Mucosa of rectum (tissue), 2 donors: ENCODE measurements around the gene RUNX1.

ENCODE experiments used
- H3K27ac ChIP-seq, 2 donors: one replicate each; pipeline ENCODE4 v1.7.0; 2013; ENCODE audit warnings: inconsistent platforms in 2 of 2, low read depth in 2 of 2, low read length in 2 of 2
- H3K27me3 ChIP-seq, 2 donors: one replicate each; pipeline ENCODE4 v1.7.0; 2013; ENCODE audit warnings: low read length in 2 of 2; ENCODE audit not compliant: control insufficient read depth in 2 of 2, insufficient read depth in 2 of 2
- H3K36me3 ChIP-seq, 2 donors: one replicate each; pipeline ENCODE4 v1.7.0; 2013; ENCODE audit warnings: low read length in 2 of 2; ENCODE audit not compliant: control insufficient read depth in 2 of 2, insufficient read depth in 2 of 2
- H3K4me1 ChIP-seq, 2 donors: one replicate each; pipeline ENCODE4 v1.7.0; 2013; ENCODE audit warnings: low read length in 2 of 2, mild to moderate bottlenecking in 1 of 2; ENCODE audit not compliant: control insufficient read depth in 2 of 2, insufficient read depth in 2 of 2
- H3K4me3 ChIP-seq, 2 donors: one replicate each; pipeline ENCODE4 v1.7.0; 2013; ENCODE audit warnings: low read length in 2 of 2
- H3K9ac ChIP-seq, 2 donors: one replicate each; pipeline ENCODE4 v1.7.0; 2013; ENCODE audit warnings: low read length in 2 of 2, low read depth in 1 of 2, mild to moderate bottlenecking in 1 of 2
- H3K9me3 ChIP-seq, 2 donors: one replicate each; pipeline ENCODE4 v1.7.0; 2013; ENCODE audit warnings: low read length in 2 of 2; ENCODE audit not compliant: control insufficient read depth in 2 of 2
- donor health status: healthy.
- donor health status: Normal muscosa, but diverticular disease.

RUNX1 gene

DNA sequence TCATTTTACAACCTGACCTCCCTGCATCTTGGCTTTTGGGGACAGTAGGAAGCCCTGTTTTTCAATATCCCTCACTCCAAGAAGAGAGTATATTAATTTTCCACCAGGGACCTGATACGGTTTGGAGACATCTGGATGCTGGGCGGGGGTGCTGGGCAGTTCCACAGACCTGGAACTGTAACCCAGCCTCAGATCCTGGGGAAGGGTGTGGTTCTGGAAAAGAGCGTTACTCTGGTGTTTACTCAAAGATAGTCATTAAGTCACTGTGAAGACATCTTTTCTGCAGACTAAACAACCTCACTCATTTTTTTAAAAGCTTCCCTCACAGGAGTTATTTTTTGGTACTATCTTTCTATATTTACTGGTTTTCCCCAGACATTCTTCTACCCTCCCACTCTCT, 190.5 kb downstream of the RUNX1 start:
- Histone ChIP-seq H3K4me1 (peaks cover 0 to 4% of the 10 kb centered on the region in 2 donors), H3K27me3 (no peaks in the 10 kb centered on the region), H3K9ac (no peak overlapping the region), H3K36me3 (peaks cover 18 to 33% of the 10 kb centered on the region in 2 donors), H3K27ac (no peak overlapping the region), H3K4me3 (no peak overlapping the region), H3K9me3 (no peaks in the 10 kb centered on the region)

DNA sequence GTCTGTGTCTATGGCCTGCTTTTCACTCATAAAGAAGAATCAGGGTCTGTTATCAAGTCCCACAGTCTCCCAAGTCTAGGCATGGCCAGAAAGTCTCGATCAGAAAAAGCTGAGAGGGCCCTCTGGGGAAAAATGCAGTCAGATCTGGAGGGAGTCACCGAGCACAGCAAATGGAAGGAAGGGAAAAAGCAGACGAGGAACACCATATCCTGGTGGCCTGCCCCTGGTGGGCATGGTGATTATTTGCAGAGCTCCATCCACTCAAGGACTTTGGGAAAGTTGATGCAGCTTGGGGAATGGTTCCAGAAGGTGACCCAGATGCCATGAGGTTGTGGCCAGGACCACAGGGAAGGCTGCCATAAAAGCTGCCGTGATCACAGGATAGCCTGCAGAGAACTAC, 191.2 kb downstream of the RUNX1 start:
- H3K9me3 ChIP-seq, result no peaks in the 10 kb centered on the region
- peaks cover 18 to 33% of the 10 kb centered on the region in 2 donors for H3K36me3 ChIP-seq
- H3K4me3 ChIP-seq, result no peak overlapping the region
- H3K27me3 ChIP-seq, result no peaks in the 10 kb centered on the region
- no peaks in the 10 kb centered on the region for H3K4me1 ChIP-seq
- H3K9ac ChIP-seq, result no peak overlapping the region
- H3K27ac ChIP-seq, result no peak overlapping the region

DNA sequence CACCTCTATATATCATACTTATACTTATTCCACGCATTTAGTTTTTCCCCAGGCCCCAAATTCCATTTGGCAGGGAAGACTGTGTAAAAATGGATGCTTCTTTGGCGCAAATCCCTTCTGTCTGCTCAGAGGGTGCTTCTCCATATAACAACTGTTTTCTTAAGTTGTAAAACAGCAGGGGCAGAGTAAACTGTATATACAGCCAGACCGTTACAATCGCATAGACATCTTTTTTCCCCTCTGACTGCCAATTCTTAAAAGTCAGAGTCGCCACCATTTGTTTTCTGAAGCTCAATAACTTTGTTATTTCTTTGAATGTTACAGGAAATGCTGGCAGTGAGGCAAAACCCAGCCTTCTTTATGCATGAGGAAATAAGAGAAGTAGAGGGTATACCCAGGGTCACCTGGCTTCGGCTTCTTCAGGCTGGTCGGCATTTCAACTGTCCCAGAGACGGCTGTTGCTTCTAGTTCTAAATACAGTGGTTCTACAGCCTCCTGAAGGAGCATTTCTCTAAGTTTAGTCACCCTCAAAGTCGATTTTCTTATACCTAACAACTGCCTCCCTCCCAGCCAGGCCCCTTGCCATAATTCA, 191.9 kb downstream of the RUNX1 start:
- H3K36me3 ChIP-seq, result peaks cover 22 to 34% of the 10 kb centered on the region in 2 donors

DNA sequence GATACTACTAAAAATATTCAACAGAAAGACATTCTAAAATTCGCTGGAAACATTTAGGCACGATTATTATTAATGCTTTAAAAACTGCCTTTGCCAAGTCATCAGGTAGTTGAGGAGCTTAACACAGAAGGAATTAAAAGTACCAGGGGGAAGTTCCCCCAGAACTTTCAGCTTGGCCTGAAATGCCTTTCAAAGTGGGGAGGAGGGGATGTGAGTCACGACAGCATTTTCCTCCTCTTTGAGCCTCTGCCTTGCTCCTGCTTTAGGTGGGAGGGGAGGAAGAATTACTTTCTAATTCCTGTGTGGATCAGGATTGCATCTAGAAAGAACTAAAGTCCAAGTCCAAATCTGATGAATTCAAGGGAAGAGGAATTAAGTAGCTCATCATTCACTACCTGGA, 196.7 kb downstream of the RUNX1 start:
- Histone ChIP-seq H3K4me3 (no peak overlapping the region), H3K36me3 (peaks cover 16 to 22% of the 10 kb centered on the region in 2 donors), H3K4me1 (no peaks in the 10 kb centered on the region), H3K27ac (no peak overlapping the region), H3K9me3 (no peaks in the 10 kb centered on the region), H3K27me3 (no peaks in the 10 kb centered on the region), H3K9ac (no peak overlapping the region)

More for the DNA sequence above, 191.9 kb downstream of the RUNX1 start:
- no peak overlapping the region for H3K9ac ChIP-seq
- no peak overlapping the region for H3K27ac ChIP-seq
- no peaks in the 10 kb centered on the region for H3K27me3 ChIP-seq
- no peaks in the 10 kb centered on the region for H3K4me1 ChIP-seq
- no peaks in the 10 kb centered on the region for H3K9me3 ChIP-seq
- H3K4me3 ChIP-seq, result no peak overlapping the region

DNA sequence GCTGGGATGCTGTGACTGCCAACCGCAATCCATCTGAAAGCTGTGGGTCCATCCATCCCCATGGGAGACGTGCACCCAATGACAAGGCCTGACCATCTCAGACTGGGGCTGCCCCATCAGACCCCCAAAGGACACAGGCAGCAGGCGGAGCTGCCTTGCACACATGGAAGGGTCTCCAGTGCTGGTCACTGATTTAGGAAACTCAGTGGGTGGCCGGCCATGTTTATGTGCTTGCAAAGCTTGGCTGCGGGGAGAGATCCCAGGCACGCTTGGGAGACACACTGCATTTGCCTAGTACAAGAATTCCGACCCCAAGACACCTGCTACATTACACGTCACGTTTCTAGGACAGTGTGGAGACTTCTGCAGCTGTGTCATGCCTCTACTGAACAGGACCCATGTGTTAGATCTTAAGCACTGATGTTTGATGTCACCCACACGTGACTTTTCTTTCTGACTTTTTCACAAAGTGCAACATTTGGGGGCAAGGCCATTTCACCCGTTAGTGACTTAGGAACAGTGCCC, 198.9 kb downstream of the RUNX1 start:
- Histone ChIP-seq H3K27me3 (no peaks in the 10 kb centered on the region), H3K4me3 (no peak overlapping the region), H3K9ac (no peak overlapping the region), H3K4me1 (peaks cover 17 to 19% of the 10 kb centered on the region in 2 donors), H3K9me3 (no peaks in the 10 kb centered on the region), H3K36me3 (peaks cover 13% of the 10 kb centered on the region in 2 donors), H3K27ac (no peak overlapping the region)

DNA sequence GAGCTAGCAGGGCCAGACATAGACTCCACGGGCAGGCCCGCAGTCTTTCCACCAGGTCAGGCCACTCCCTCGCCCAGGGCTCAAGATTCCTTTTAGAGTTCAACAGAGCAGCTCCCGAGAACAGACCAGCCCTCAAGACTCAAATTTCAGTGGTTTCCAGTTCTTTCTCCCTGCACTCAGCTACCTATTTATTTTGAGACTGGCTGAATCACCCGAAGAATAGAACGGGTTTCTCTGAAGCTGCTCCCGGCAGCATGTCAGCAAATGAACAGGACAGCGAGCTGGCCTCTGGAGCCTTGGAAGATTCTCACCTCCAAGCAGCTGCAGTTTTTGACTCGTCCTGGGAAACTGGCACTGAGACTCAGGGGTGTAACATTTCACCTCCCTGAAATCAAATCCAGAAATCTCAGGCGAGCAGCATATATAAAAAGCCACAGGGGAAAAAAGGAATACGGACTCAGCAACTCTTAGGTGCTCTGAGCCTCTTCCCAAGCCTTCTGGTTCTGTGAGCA, 202.4 kb downstream of the RUNX1 start:
- H3K4me1 ChIP-seq, result peaks cover 25 to 28% of the 10 kb centered on the region in 2 donors
- no peaks in the 10 kb centered on the region for H3K9me3 ChIP-seq
- H3K27me3 ChIP-seq, result no peaks in the 10 kb centered on the region
- H3K4me3 ChIP-seq, result no peak overlapping the region
- peaks cover 9 to 12% of the 10 kb centered on the region in 2 donors for H3K36me3 ChIP-seq
- peak overlapping the region; percentile 54 to 55 for H3K27ac ChIP-seq
- no peak overlapping the region for H3K9ac ChIP-seq

DNA sequence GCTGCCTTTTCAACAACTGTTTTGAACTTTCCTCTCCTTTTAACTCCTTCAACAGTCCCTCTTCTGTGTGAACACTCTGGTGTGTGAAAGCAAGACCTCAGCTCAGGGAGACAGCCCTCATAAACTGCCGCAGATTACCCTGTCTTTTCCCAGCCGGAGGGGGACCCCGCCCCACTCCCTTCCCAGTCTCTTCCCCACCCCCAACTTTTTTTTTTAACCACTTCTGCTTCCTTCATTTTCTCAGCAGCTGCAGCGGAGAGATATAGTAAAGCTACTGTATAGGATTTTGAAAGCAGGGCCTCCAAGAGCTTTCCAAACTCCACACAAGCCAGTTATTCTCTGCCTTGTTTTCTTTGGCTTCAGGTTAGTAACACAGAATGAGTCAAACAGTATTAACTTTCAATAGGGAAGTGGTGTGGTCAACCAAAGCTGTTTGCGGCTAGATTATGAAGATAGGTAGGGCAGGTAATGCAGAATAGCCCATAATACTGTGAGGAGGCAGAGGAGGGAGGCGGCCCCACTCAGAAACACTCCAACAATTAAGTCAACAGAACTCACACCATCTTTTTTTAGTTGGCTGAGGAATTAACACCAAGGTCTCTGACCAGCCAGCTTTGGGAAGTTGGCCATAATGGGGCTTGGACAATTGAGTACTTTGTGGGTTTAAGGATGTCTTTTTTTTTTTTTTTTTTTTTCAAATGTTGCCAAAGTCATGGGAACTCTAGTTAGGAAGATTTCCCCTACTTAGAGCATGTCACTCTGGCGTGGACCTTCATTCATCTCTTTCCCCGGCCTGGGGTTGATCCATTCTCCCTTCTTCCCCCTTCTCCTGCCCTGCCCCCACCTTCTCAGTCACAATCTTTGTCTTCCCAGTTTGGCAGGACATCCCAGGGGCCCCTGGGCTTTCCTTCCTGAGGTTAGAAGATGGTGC, 203.3 kb downstream of the RUNX1 start:
- Histone ChIP-seq H3K9ac (peak overlapping the region in 1 of 2 donors; percentile 36), H3K27ac (peak overlapping the region; percentile 54 to 55), H3K9me3 (no peaks in the 10 kb centered on the region), H3K27me3 (no peaks in the 10 kb centered on the region), H3K4me3 (no peak overlapping the region), H3K36me3 (peaks cover 6% of the 10 kb centered on the region in 2 donors), H3K4me1 (peaks cover 25 to 28% of the 10 kb centered on the region in 2 donors)

DNA sequence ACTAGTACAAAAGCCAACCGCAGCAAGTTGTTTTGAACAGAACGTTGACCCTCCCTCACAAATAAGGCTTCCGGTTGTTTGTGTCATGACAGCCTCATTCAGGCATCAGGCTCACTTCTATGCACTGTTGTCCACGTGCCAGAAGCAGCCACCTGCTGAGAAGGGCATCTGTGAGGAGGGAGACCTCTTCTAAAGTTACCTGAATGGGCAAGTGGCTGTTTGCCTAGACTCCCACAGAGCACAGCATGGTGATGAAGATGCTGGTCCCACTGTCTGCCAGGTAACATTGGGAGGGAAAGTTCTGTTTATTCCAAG, 204.2 kb downstream of the RUNX1 start:
- Histone ChIP-seq H3K4me1 (peaks cover 25 to 28% of the 10 kb centered on the region in 2 donors), H3K27ac (peak overlapping the region; percentile 54 to 55), H3K4me3 (no peak overlapping the region), H3K9ac (peak overlapping the region; percentile 18 to 36), H3K27me3 (no peaks in the 10 kb centered on the region), H3K9me3 (no peaks in the 10 kb centered on the region), H3K36me3 (peaks cover 7 to 8% of the 10 kb centered on the region in 2 donors)

DNA sequence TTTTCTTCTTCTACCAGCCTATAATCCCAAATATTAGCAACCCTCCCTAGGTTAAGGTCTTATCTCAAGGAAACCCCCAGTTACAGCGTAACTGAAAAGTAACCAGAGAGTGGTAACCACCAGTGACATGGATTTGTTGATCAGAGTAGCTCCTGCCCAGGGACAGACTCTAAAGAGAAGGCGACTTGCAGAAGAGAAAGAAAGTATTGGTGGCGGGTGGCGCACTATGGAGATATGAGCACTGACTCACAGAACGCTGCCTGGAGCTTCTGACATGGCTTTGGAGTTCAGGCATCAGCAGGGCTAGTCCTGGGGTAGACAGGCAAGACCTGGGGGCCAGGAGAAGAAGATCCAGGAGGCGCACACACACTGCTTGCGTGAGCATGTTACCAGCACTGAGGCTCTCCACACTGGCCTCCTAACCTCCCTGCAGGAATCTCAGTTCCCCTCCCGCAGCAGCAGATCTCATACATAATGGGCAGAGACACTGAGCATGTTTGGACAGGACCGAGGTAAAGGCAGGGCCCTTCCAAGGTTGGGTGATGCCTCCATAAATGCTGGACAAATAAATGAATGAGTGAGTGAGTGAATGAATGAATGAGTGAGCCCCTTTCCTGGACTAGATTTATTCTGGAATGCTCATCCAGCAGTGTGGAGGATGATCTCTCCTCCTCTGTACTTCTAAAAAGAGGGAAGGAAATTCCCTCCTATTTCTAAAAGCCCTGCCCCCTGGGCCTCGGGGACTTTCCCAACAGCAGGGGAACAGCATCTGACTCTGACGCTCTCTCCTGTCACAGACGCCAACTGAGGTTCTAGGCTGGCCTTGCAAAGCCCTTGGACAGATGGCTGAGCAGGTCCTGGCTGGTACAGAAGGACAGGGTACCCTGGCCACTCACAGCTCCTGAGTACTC, 204.8 kb downstream of the RUNX1 start:
- Histone ChIP-seq H3K27ac (peak overlapping the region in 1 of 2 donors; percentile 55), H3K9ac (peak overlapping the region in 1 of 2 donors; percentile 18), H3K9me3 (no peaks in the 10 kb centered on the region), H3K36me3 (peaks cover 7 to 11% of the 10 kb centered on the region in 2 donors), H3K27me3 (no peaks in the 10 kb centered on the region), H3K4me1 (peaks cover 25 to 28% of the 10 kb centered on the region in 2 donors), H3K4me3 (no peak overlapping the region)
